NK-92 (cell line): ENCODE results near the gene PCSK6.

ENCODE experiments used
- DNase-seq: peaks from one replicate; lab custom pipeline; 2025; ENCODE audit not compliant: unreplicated experiment; lab: John Stamatoyannopoulos, UW

PCSK6 gene

DNA sequence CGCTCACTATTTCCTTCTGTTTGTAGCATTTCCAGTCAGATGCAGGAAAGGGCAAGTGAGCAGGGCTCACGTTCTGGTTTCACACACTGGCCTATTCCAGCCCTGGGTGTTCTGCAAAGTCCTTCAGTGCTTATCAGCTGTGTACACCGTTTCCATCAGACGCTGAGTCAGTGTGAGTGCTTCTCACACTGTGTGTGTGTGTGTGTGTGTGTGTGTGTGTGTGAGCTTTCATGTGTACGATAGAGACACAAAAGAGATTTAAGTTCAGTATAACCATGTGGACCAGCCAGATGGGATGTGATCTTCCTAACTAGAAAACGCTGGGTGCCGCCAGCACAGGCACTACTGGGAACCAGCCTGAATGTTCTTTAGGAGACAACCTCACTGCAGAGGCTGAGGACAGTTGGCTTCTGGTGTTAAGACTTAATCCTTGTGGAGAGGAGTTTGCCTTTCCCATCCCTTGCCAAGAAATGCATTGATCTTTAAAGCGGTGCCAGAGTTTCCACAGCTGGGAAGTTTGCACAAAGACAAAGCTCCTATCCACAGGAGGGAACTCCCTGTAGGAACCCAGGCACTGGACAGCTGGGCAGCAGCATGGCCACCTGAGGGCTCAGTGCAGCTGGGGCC is 233.8 kb downstream of the PCSK6 start:
- DNase-seq, result no peak

DNA sequence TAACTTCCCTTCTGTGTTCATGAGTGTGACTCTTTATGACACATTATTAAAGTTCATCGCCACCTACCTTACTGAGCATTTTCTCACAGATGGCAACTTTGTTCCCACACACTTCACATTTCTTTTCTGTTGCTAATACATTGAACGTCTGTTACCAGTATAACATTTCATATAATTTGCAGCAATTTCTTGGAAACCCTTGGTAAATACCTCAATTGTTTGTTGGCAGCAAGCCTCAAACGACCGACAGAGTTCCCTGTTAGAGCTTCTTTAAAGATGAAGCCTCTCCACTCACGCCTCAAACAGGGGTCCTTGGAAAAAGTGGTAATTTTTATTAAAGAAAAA is 234.5 kb downstream of the PCSK6 start:
- DNase-seq, result no peak

DNA sequence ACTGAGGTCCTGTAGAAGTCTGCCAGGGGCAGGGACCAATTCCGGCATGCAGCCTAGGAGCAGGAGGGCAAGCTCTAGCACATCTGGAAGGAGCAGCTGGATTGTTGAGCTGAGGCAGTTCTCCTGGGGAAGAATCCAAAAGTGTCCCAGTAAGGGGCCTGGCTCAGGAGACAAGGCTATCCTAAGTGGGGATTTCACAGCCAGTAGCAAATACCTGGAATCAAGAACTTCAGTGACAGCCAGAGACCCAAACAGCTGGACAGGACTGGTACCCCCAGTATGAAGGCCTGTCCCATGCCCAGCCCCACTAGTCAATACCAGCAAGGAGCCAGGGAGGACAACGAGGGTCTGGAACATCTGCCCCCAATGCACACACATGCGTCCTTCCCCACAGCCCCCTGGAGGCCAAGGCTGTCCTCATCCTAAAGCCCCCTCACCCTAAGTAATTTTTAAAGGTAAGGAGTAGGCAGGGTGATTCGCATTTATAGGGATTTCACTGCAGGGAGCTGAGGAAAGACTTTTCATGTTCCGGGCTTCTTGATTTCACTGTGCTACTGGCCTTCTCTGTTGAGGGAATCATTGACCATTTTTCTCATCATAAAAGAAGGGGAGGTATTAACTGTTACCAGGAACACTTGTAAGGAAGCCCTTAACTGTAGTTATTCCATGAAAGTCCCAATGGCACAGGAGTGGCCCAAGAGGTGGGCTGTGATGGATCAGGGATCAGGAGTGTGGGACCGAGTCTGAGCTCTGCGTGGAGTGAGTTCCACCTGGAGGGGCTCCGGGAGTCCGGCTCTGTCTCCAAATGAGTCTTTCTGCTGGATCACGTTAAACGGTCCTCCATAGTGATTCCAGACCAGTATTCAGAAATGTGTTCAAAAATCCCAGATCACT is 235.1 kb downstream of the PCSK6 start:
- DNase-seq, result no peak
